Loucy (cell line): Measurements from ENCODE around the gene ELMOD1.

Experiments used
- H2AFZ ChIP-seq: fragments of 200-600 bp; sonication (generic); 2 replicates; pipeline ENCODE4 v1.6.0; 2016; ENCODE audit warnings: antibody characterized with exemption, mild to moderate bottlenecking, low read length, moderate library complexity
- H3F3A ChIP-seq: fragments of 200-600 bp; 2 replicates; pipeline ENCODE4 v1.6.0; 2016; ENCODE audit warnings: antibody characterized with exemption, low read depth, mild to moderate bottlenecking
- H3K27me3 ChIP-seq: fragments of 200-600 bp; sonication (generic); 2 replicates; pipeline ENCODE4 v1.6.1; 2014; ENCODE audit warnings: low read length, mild to moderate bottlenecking; ENCODE audit not compliant: insufficient read depth, poor library complexity, severe bottlenecking
- H3K36me3 ChIP-seq: fragments of 200-600 bp; sonication (generic); 2 replicates; pipeline ENCODE4 v1.6.1; 2016; ENCODE audit warnings: low read length; ENCODE audit not compliant: insufficient read depth
- H3K4me1 ChIP-seq: fragments of 200-600 bp; sonication (generic); 2 replicates; pipeline ENCODE4 v1.5.1; 2014; ENCODE audit warnings: low read length, mild to moderate bottlenecking; ENCODE audit not compliant: insufficient read depth, poor library complexity, severe bottlenecking
- H3K4me2 ChIP-seq: fragments of 200-600 bp; sonication (generic); 2 replicates; pipeline ENCODE4 v1.6.0; 2014; ENCODE audit warnings: antibody characterized with exemption, low read length, low read depth, mild to moderate bottlenecking; ENCODE audit not compliant: poor library complexity, severe bottlenecking
- H3K4me3 ChIP-seq: fragments of 200-600 bp; sonication (generic); 2 replicates; pipeline ENCODE4 v1.5.1; 2014; ENCODE audit warnings: low read length, mild to moderate bottlenecking, mixed read lengths; ENCODE audit not compliant: poor library complexity, severe bottlenecking
- H3K79me2 ChIP-seq: fragments of 200-600 bp; sonication (generic); 2 replicates; pipeline ENCODE4 v1.6.1; 2014; ENCODE audit warnings: low read length; ENCODE audit not compliant: insufficient read depth
- H3K9ac ChIP-seq: fragments of 200-600 bp; sonication (generic); 2 replicates; pipeline ENCODE4 v1.6.0; 2014; ENCODE audit warnings: mild to moderate bottlenecking, low read depth, low read length, moderate library complexity; ENCODE audit not compliant: poor library complexity, severe bottlenecking
- H3K9me2 ChIP-seq: fragments of 200-600 bp; sonication (generic); replicated peaks from 2 replicates; pipeline ENCODE4 v1.6.1; 2016; ENCODE audit warnings: low read depth, low read length, mixed read lengths
- H3K9me3 ChIP-seq: fragments of 200-600 bp; sonication (generic); 2 replicates; pipeline ENCODE4 v1.6.1; 2014; ENCODE audit warnings: mild to moderate bottlenecking, antibody characterized with exemption, low read length, low read depth; ENCODE audit not compliant: insufficient read depth
- H4K20me1 ChIP-seq: fragments of 200-600 bp; sonication (generic); 2 replicates; pipeline ENCODE4 v1.6.0; 2014; ENCODE audit warnings: antibody characterized with exemption, low read length, mild to moderate bottlenecking; ENCODE audit not compliant: insufficient read depth, poor library complexity, severe bottlenecking
- CTCF ChIP-seq: fragments of 200-600 bp; sonication (generic); conservative IDR thresholded peaks from 2 replicates; pipeline ENCODE4 v1.5.1; 2014; ENCODE audit warnings: mild to moderate bottlenecking, antibody characterized with exemption, low read length
- EZH2phosphoT487 ChIP-seq: fragments of 200-600 bp; IDR thresholded peaks from 2 replicates; pipeline ENCODE4 v1.6.1; 2018; ENCODE audit warnings: antibody characterized with exemption, mild to moderate bottlenecking, moderate library complexity, borderline replicate concordance

The ELMOD1 gene

GRCh38 chr11:107660066-107660465, 69.1 kb downstream of the ELMOD1 start:
- no peaks in the 10 kb centered on the region for H3F3A ChIP-seq
- H3K9me2 ChIP-seq = no peaks in the 10 kb centered on the region
- no peaks in the 10 kb centered on the region for H4K20me1 ChIP-seq
- no peaks in the 10 kb centered on the region for H3K9me3 ChIP-seq
- no peak for TF ChIP-seq EZH2phosphoT487
- no peak for TF ChIP-seq CTCF
- H3K4me3 ChIP-seq = no peak overlapping the region
- no peaks in the 10 kb centered on the region for H3K36me3 ChIP-seq
- no peak overlapping the region for H3K4me2 ChIP-seq
- H3K4me1 ChIP-seq = no peaks in the 10 kb centered on the region
- H2AFZ ChIP-seq = no peak overlapping the region
- no peak overlapping the region for H3K9ac ChIP-seq
- H3K79me2 ChIP-seq = no peaks in the 10 kb centered on the region
- no peaks in the 10 kb centered on the region for H3K27me3 ChIP-seq

- Histone ChIP-seq H3K9me3 (no peaks in the 10 kb centered on the region), H3K9me2 (no peaks in the 10 kb centered on the region), H2AFZ (no peak overlapping the region), H3K4me3 (no peak overlapping the region), H4K20me1 (no peaks in the 10 kb centered on the region), H3K4me1 (no peaks in the 10 kb centered on the region), H3K36me3 (no peaks in the 10 kb centered on the region), H3K9ac (no peak overlapping the region), H3K4me2 (no peak overlapping the region), H3K27me3 (no peaks in the 10 kb centered on the region), H3F3A (no peaks in the 10 kb centered on the region), H3K79me2 (no peaks in the 10 kb centered on the region)
- no peak for TF ChIP-seq EZH2phosphoT487
- TF ChIP-seq CTCF = no peak
Measured at GRCh38 chr11:107661656-107662055, 70.7 kb downstream of the ELMOD1 start.

GRCh38 chr11:107665018-107665417, 74.1 kb downstream of the ELMOD1 start:
- Histone ChIP-seq H3K36me3 (no peaks in the 10 kb centered on the region), H3F3A (no peaks in the 10 kb centered on the region), H3K27me3 (no peaks in the 10 kb centered on the region), H2AFZ (no peak overlapping the region), H4K20me1 (no peaks in the 10 kb centered on the region), H3K4me3 (no peak overlapping the region), H3K9me2 (no peaks in the 10 kb centered on the region), H3K4me2 (no peak overlapping the region), H3K9me3 (no peaks in the 10 kb centered on the region), H3K4me1 (no peaks in the 10 kb centered on the region), H3K9ac (no peak overlapping the region), H3K79me2 (no peaks in the 10 kb centered on the region)
- TF ChIP-seq CTCF (no peak), EZH2phosphoT487 (no peak)
